Psoas muscle (tissue), 8 donors: ENCODE measurements around the gene CNRIP1. TPM values are rescaled to one million over a fixed set of nuclear protein-coding genes. Genes with fewer than 3 reads are reported as not detected.

Experiments used
- ATAC-seq, 4 donors: fragments of 200-7000 bp; cut with Tn5 transposase; one replicate each; pipeline ENCODE4 v1.9.1; 2020; ENCODE audit warnings: moderate library complexity in 3 of 4, mild to moderate bottlenecking in 2 of 4
- DNase-seq, 2 donors: peaks; one replicate each; pipeline ENCODE4 v3.0.0-alpha.2; 2020
- H3K27ac ChIP-seq: fragments of 200-600 bp; one replicate; pipeline ENCODE4 v1.8.0; 2022
- H3K27me3 ChIP-seq, 3 donors: fragments of 200-600 bp in 1 of 3; one replicate each; pipeline versions ENCODE4 v1.6.1 to v1.8.0; 2013 to 2022; ENCODE audit warnings: low read length in 2 of 3, mild to moderate bottlenecking in 2 of 3, moderate library complexity in 1 of 3; ENCODE audit not compliant: insufficient read depth in 3 of 3
- H3K36me3 ChIP-seq, 2 donors: fragments of 200-600 bp in 1 of 2; one replicate each; pipeline versions ENCODE4 v1.6.1 to v1.8.0; 2013 to 2022; ENCODE audit warnings: low read depth in 1 of 2, mild to moderate bottlenecking in 1 of 2, moderate library complexity in 1 of 2; ENCODE audit not compliant: insufficient read depth in 1 of 2
- H3K4me1 ChIP-seq: fragments of 200-600 bp; one replicate; pipeline ENCODE4 v1.8.0; 2022
- H3K4me3 ChIP-seq: fragments of 200-600 bp; one replicate; pipeline ENCODE4 v1.8.0; 2022; ENCODE audit warnings: mild to moderate bottlenecking
- H3K9me3 ChIP-seq: fragments of 200-600 bp; one replicate; pipeline ENCODE4 v1.8.0; 2022
- CTCF ChIP-seq: fragments of 200-600 bp; IDR thresholded peaks from one replicate; pipeline ENCODE4 v1.8.0; 2022; ENCODE audit warnings: antibody characterized with exemption
- WGBS, 3 donors: extraction: QIAGEN DNeasy Blood & Tissue Kit; methylation state at CpG; one replicate each; pipeline versions ENCODE4 v1.1.6 to v1.1.7; 2013; 5-methylcytosine and 5-hydroxymethylcytosine counted together
- intact Hi-C, 2 donors: fragments of 100-400 bp; cut with DNase I; formaldehyde crosslinking; loops; one replicate each; pipeline versions ENCODE4 v1.11.0 to v1.14.2; 2022
- polyA plus RNA-seq, 3 donors: library from polyadenylated mRNA; stranded (reverse); fragments of 200-250 nt; gene quantifications; one replicate each; pipeline ENCODE4 v1.2.3, GENCODE V29; 2013
- total RNA-seq, 4 donors: library from RNA; stranded (reverse); fragmentation: NEBNext Ultra II Directional in 2 of 4; extraction: Animal tissue kit (Norgen Biotek cat#: 25700) in 2 of 4; gene quantifications; one replicate each; pipeline versions ENCODE4 v1.2.1 to v1.2.4, GENCODE V29; 2021 to 2023
- donor health status: healthy with polysubstance abuse.
- donor health status: DM: no; HTN: no; CAD: no; lungs with moderate emphysema.
- donor health status: Bipolar disorder and iron deficiency.
- donor health status: healthy.
- donor health status: DM: yes; HTN: yes; CAD: no.
- donor health status: DM: no; HTN: no; CAD: no.
- donor health status: DM: no; HTN: no; CAD: no.
- donor health status: DM: yes; HTN: yes; CAD: no.

Gene CNRIP1
- total and polyA plus RNA-seq, 7 donors = 3.5 to 11.7 (median 5.3) TPM

GRCh38 chr2:68359889-68360288, 40.1 kb upstream of the CNRIP1 start:
- H3K36me3 ChIP-seq = no peaks in the 10 kb centered on the region
- no peak overlapping the region for H3K27ac ChIP-seq
- no peaks in the 10 kb centered on the region for H3K4me1 ChIP-seq
- DNase-seq (no peak), ATAC-seq (no peak)
- H3K27me3 ChIP-seq = no peaks in the 10 kb centered on the region
- no peaks in the 10 kb centered on the region for H3K9me3 ChIP-seq
- intact Hi-C loops = loop anchor here in 1 of 2 donors (5.0 kb wide), 2 partner anchors 82 to 238 kb away; no protein-coding TSS in a partner anchor
- no peak for TF ChIP-seq CTCF
- H3K4me3 ChIP-seq = no peak overlapping the region
- WGBS, 3 donors = 79 to 84% (median 82%) methylated on average over 3 of the region's 3 CpGs

GRCh38 chr2:68357605-68358337, 38.0 kb upstream of the CNRIP1 start:
- H3K27me3 ChIP-seq = no peaks in the 10 kb centered on the region
- intact Hi-C loops = loop anchor here in 1 of 2 donors (5.0 kb wide), 1 partner anchor 235 kb away; no protein-coding TSS in a partner anchor
- ATAC-seq (peak; percentile 37 to 87 (median 84)), DNase-seq (peak; percentile 24 to 45)
- no peak overlapping the region for H3K4me3 ChIP-seq
- TF ChIP-seq CTCF = peak; percentile 47
- WGBS, 3 donors = 44 to 53% (median 46%) methylated on average over 6 of the region's 6 CpGs
- H3K9me3 ChIP-seq = no peaks in the 10 kb centered on the region
- no peaks in the 10 kb centered on the region for H3K36me3 ChIP-seq
- no peak overlapping the region for H3K27ac ChIP-seq
- no peaks in the 10 kb centered on the region for H3K4me1 ChIP-seq

GRCh38 chr2:68356599-68357239, 37.0 kb upstream of the CNRIP1 start:
- Histone ChIP-seq H3K27me3 (no peaks in the 10 kb centered on the region), H3K4me3 (no peak overlapping the region), H3K9me3 (no peaks in the 10 kb centered on the region), H3K27ac (no peak overlapping the region), H3K36me3 (no peaks in the 10 kb centered on the region), H3K4me1 (no peaks in the 10 kb centered on the region)
- no peak for TF ChIP-seq CTCF
- DNase-seq (no peak), ATAC-seq (no peak)
- WGBS, 3 donors = 92 to 97% (median 95%) methylated on average over 4 of the region's 4 CpGs
- intact Hi-C loops = loop anchor here in 1 of 2 donors (5.0 kb wide), 1 partner anchor 234 kb away; no protein-coding TSS in a partner anchor

GRCh38 chr2:68352651-68353391, 33.1 kb upstream of the CNRIP1 start:
- no peak overlapping the region for H3K27ac ChIP-seq
- H3K4me1 ChIP-seq = no peaks in the 10 kb centered on the region
- ATAC-seq (no peak), DNase-seq (no peak)
- 44 to 58% (median 45%) methylated on average over 2 of the region's 2 CpGs for WGBS, 3 donors
- H3K27me3 ChIP-seq = no peaks in the 10 kb centered on the region
- no peaks in the 10 kb centered on the region for H3K9me3 ChIP-seq
- no peaks in the 10 kb centered on the region for H3K36me3 ChIP-seq
- intact Hi-C loops = no loop called here
- no peak overlapping the region for H3K4me3 ChIP-seq
- no peak for TF ChIP-seq CTCF
